HG02938 (cell line): Measurements from ENCODE around the gene CLIC1.

ENCODE experiments used
- ATAC-seq: cut with Tn5 transposase; IDR thresholded peaks from one replicate; pipeline ENCODE4 v1.9.1; 2021; ENCODE audit warnings: mild to moderate bottlenecking, moderate library complexity; ENCODE audit not compliant: unreplicated experiment

CLIC1 gene

DNA sequence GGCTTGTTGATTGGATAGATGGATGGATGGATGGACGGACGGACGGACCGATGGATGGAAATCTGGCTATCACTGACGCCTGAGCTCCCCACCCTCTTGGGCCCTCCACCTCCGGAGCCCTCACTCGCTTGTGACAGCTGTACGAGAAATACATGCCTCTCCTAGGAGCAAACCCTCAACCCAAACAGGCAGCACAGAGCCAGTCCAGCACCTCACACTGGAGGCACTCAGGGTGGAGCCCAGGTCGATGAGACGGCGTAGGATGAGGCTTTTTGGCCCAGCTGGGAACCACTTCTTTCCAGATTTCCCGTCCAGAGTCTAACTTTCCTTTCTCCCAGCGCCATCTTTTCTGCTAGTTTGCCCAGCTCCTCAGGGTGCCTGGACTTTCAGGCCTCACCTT lies 52.7 kb downstream of the CLIC1 start:
- ATAC-seq, result no peak

DNA sequence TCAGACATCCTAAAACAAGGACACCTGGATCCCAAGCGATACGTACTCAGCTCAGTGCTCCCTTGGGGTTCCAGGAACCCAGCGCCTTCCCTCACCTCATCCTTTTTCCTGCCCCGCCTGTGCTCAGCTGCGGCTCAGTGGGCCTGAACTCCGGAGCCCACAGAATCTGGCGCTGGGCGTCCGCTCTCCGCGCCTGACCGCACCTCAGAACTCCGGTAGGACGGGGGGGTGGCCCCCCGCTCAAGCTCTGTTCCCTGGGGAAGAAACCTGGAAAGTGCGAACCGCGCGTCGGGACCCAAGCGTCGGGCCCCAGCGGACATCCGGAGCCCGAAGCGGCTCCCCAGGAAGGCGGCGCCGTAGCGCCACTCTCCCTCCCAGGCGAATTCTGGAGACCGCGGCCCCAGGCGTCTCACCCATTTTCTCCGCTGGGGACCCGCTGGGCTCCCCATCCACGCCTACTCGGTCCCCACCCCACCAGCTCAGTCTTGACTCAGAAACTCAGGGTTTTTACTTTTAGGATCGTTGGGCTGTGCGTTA lies 55.1 kb downstream of the CLIC1 start:
- no peak for ATAC-seq
